Activated CD4-positive, alpha-beta T cell treated with anti-CD3 and anti-CD28 coated beads, Interleukin-2, amount 10 ng/mL, durations not matched to agents 24 days and 14 days (primary cell): ENCODE results near the gene DPM1. TPM values are rescaled to one million over a fixed set of nuclear protein-coding genes. Genes with fewer than 3 reads are reported as not detected.
A peak's percentile ranks its signal among the peaks of the same experiment; 100 is the strongest.

Experiments
- DNase-seq: peaks from one replicate; pipeline ENCODE4 v3.0.0; 2022
- H3K27ac Mint-ChIP-seq: one replicate; pipeline ENCODE4 v1.8.0; 2022; ENCODE audit warnings: mild to moderate bottlenecking, mixed read lengths
- H3K27me3 Mint-ChIP-seq: one replicate; pipeline ENCODE4 v1.8.0; 2022; ENCODE audit warnings: mixed read lengths
- H3K36me3 Mint-ChIP-seq: one replicate; pipeline ENCODE4 v1.8.0; 2022; ENCODE audit warnings: low read depth, mild to moderate bottlenecking, mixed read lengths
- H3K4me1 Mint-ChIP-seq: one replicate; pipeline ENCODE4 v1.8.0; 2021; ENCODE audit warnings: mixed read lengths
- H3K4me3 Mint-ChIP-seq: one replicate; pipeline ENCODE4 v1.8.0; 2022; ENCODE audit warnings: mild to moderate bottlenecking, moderate library complexity, mixed read lengths
- H3K9me3 Mint-ChIP-seq: one replicate; pipeline ENCODE4 v1.8.0; 2021; ENCODE audit warnings: mixed read lengths
- intact Hi-C: fragments of 100-400 bp; cut with micrococcal nuclease; formaldehyde crosslinking; loops from one replicate; pipeline ENCODE4 v1.15.1; 2023
- total RNA-seq: library from RNA; stranded (reverse); gene quantifications from 2 replicates; pipeline ENCODE4 v1.2.3, GENCODE V29; 2022

DPM1 gene
- total RNA-seq, 1 donor from 2014 or later = 68.3 TPM

- no peak overlapping the region for H3K27ac Mint-ChIP-seq
- DNase-seq = no peak
- no peaks in the 10 kb centered on the region for H3K9me3 Mint-ChIP-seq
- no peak overlapping the region for H3K4me3 Mint-ChIP-seq
- H3K27me3 Mint-ChIP-seq = no peaks in the 10 kb centered on the region
- H3K36me3 Mint-ChIP-seq = peaks cover 23% of the 10 kb centered on the region
- H3K4me1 Mint-ChIP-seq = no peaks in the 10 kb centered on the region
- intact Hi-C loops = no loop called here
These were observed 72.0 kb downstream of the DPM1 start for GRCh38 chr20:50886184-50886790.

- H3K4me1 Mint-ChIP-seq = no peaks in the 10 kb centered on the region
- no peak overlapping the region for H3K4me3 Mint-ChIP-seq
- intact Hi-C loops = no loop called here
- H3K27me3 Mint-ChIP-seq = no peaks in the 10 kb centered on the region
- no peak for DNase-seq
- H3K27ac Mint-ChIP-seq = peak overlapping the region; percentile 32
- no peaks in the 10 kb centered on the region for H3K9me3 Mint-ChIP-seq
- peaks cover 19% of the 10 kb centered on the region for H3K36me3 Mint-ChIP-seq
These were observed 72.6 kb downstream of the DPM1 start for GRCh38 chr20:50885781-50886180.

GRCh38 chr20:50885068-50885467 lies 73.3 kb downstream of the DPM1 start:
- Mint-ChIP-seq H3K36me3 (peaks cover 16% of the 10 kb centered on the region), H3K4me3 (no peak overlapping the region), H3K4me1 (no peaks in the 10 kb centered on the region), H3K27me3 (no peaks in the 10 kb centered on the region), H3K27ac (no peak overlapping the region), H3K9me3 (no peaks in the 10 kb centered on the region)
- intact Hi-C loops = no loop called here
- DNase-seq = no peak

Other genes with a start within 250 kb of the DPM1 start
- gene PARD6B, start 227.0 kb downstream of the DPM1 start, total RNA-seq = 6.0 and 7.0 TPM in 2 replicates
- gene BCAS4, start 163.5 kb downstream of the DPM1 start, total RNA-seq = 7.2 and 8.4 TPM in 2 replicates
- 68.3 and 72.9 TPM in 2 replicates for gene ADNP, start 27.1 kb downstream of the DPM1 start, total RNA-seq
- gene MOCS3, start 286 bp upstream of the DPM1 start, total RNA-seq = 5.7 and 6.3 TPM in 2 replicates
- gene KCNG1, start 64.6 kb upstream of the DPM1 start, total RNA-seq = 9.8 and 12.3 TPM in 2 replicates